A549 (cell line): ENCODE measurements around the gene TRAPPC3. TPM values are rescaled to one million over a fixed set of nuclear protein-coding genes. Genes with fewer than 3 reads are reported as not detected.

Source experiments
- ATAC-seq, 2 experiments: fragments of 200-7000 bp in 1 of 2; fragments of >200 bp in 1 of 2; cut with Nextera tagmentation in 1 of 2; cut with Tn5 transposase in 1 of 2; 3 replicates each; pipeline versions ENCODE4 v1.8.0 to v1.9.1; 2018 to 2020; ENCODE audit warnings: mild to moderate bottlenecking in 1 of 2, moderate library complexity in 1 of 2
- CTCF ChIA-PET: fragments of 300-600 bp; sonication (Branson Sonifier 250); formaldehyde crosslinking; extraction: SDS; loops from one replicate; lab custom pipeline; 2021; ENCODE audit warnings: antibody characterized with exemption, inconsistent platforms; lab: Yijun Ruan, JAX
- POLR2A ChIA-PET: fragments of 350-600 bp; formaldehyde crosslinking; extraction: SDS; loops from one replicate; lab custom pipeline; 2021; ENCODE audit warnings: antibody characterized with exemption, inconsistent platforms; lab: Yijun Ruan, JAX
- DNase-seq, 2 experiments: peaks; one replicate each; pipeline versions ENCODE4 v3.0.0 to v3.0.0-alpha.2; 2011 to 2016; ENCODE audit warnings: low read depth in 1 of 2, low spot score in 1 of 2
- FAIRE-seq: peaks from 2 replicates; lab custom pipeline; 2011; peaks lifted over from hg19 to GRCh38; lab: Jason Lieb, UNC
- H3K27ac ChIP-seq, 2 experiments: fragments of >200 bp; sonication (Bioruptor Twin); formaldehyde crosslinking; 3 replicates each; pipeline ENCODE4 v1.5.1; 2016 to 2017
- H3K4me1 ChIP-seq: fragments of >200 bp; sonication (Bioruptor Twin); formaldehyde crosslinking; 3 replicates; pipeline ENCODE4 v1.6.1; 2016
- H3K4me2 ChIP-seq: fragments of >200 bp; sonication (Bioruptor Twin); formaldehyde crosslinking; 3 replicates; pipeline ENCODE4 v1.6.1; 2016
- H3K4me3 ChIP-seq: fragments of >200 bp; sonication (Bioruptor Twin); formaldehyde crosslinking; 3 replicates; pipeline ENCODE4 v1.5.1; 2016
- H3K9me3 ChIP-seq: fragments of >200 bp; sonication (Bioruptor Twin); formaldehyde crosslinking; 3 replicates; pipeline ENCODE4 v1.6.1; 2016
- BHLHE40 ChIP-seq: IDR thresholded peaks from 2 replicates; pipeline ENCODE4 v1.6.1; 2012; ENCODE audit warnings: low read depth, low read length, inconsistent platforms
- CHD4 ChIP-seq: fragments of 200-600 bp; sonication (generic); IDR thresholded peaks from 2 replicates; pipeline ENCODE4 v1.6.1; 2016; ENCODE audit warnings: antibody characterized with exemption, mild to moderate bottlenecking, borderline replicate concordance
- CTCF ChIP-seq: fragments of >200 bp; sonication (Bioruptor Twin); formaldehyde crosslinking; IDR thresholded peaks from 3 replicates; pipeline ENCODE4 v1.5.1; 2016
- EHF ChIP-seq: fragments of 250-450 bp; sonication (Bioruptor Pico); IDR thresholded peaks from 2 replicates; pipeline ENCODE4 v1.5.0; 2020; ENCODE audit warnings: mild to moderate bottlenecking
- ESRRA ChIP-seq: fragments of 150-350 bp; IDR thresholded peaks from 2 replicates; pipeline ENCODE4 v1.6.1; 2014; ENCODE audit warnings: mild to moderate bottlenecking, low read length, borderline replicate concordance
- FOXS1 ChIP-seq: fragments of 250-450 bp; sonication (Bioruptor Pico); IDR thresholded peaks from 2 replicates; pipeline ENCODE4 v1.5.0; 2020; ENCODE audit warnings: mild to moderate bottlenecking, moderate library complexity
- HOXB13 ChIP-seq: fragments of 250-450 bp; sonication (Bioruptor Pico); IDR thresholded peaks from 2 replicates; pipeline ENCODE4 v1.5.0; 2020; ENCODE audit warnings: low read depth, mild to moderate bottlenecking, moderate library complexity
- RAD21 ChIP-seq, 2 experiments: fragments of >200 bp in 1 of 2; sonication (Bioruptor Twin) in 1 of 2; formaldehyde crosslinking in 1 of 2; IDR thresholded peaks in 1 of 2; conservative IDR thresholded peaks in 1 of 2; 2 replicates in 1 of 2; 3 replicates in 1 of 2; pipeline ENCODE4 v1.6.1; 2012 to 2018; ENCODE audit warnings: inconsistent platforms in 1 of 2
- SMC3 ChIP-seq: fragments of >200 bp; sonication (Bioruptor Twin); formaldehyde crosslinking; IDR thresholded peaks from 3 replicates; pipeline ENCODE4 v1.6.1; 2018; ENCODE audit warnings: inconsistent platforms
- USF2 ChIP-seq: fragments of 450-650 bp; IDR thresholded peaks from 2 replicates; pipeline ENCODE4 v1.6.1; 2014; ENCODE audit warnings: antibody characterized with exemption
- WGBS: methylation state at CpG from one replicate; pipeline ENCODE4 v1.1.6; 2017; ENCODE audit errors: missing lambda C conversion rate; 5-methylcytosine and 5-hydroxymethylcytosine counted together
- polyA plus RNA-seq, 4 experiments: library from polyadenylated mRNA; depleted of rRNA in 3 of 4; stranded (reverse); fragments of >200 nt; fragmentation: RNase III in 1 of 4; extraction: RNeasy Plus Mini Kit Qiagen cat#74134 plus additional on column Dnase treatment in 1 of 4; gene quantifications; 2 replicates in 3 of 4; 3 replicates in 1 of 4; pipeline ENCODE4 v1.2.3, GENCODE V29; 2011 to 2017
- TF ChIP-seq, protein P1 (sequence below): fragments of 150-350 bp; IDR thresholded peaks from 2 replicates; pipeline ENCODE4 v1.6.1; 2014; ENCODE audit warnings: low read depth, mild to moderate bottlenecking, low read length
- TF ChIP-seq, protein P2 (sequence below): fragments of 200-600 bp; sonication (generic); IDR thresholded peaks from 2 replicates; pipeline ENCODE4 v1.6.1; 2016; ENCODE audit warnings: antibody characterized with exemption, mild to moderate bottlenecking, moderate library complexity

Gene TRAPPC3
- polyA plus RNA-seq, 2 of the 4 experiments (the other 2 are of a cell fraction), result 62.2 to 103 TPM

DNA sequence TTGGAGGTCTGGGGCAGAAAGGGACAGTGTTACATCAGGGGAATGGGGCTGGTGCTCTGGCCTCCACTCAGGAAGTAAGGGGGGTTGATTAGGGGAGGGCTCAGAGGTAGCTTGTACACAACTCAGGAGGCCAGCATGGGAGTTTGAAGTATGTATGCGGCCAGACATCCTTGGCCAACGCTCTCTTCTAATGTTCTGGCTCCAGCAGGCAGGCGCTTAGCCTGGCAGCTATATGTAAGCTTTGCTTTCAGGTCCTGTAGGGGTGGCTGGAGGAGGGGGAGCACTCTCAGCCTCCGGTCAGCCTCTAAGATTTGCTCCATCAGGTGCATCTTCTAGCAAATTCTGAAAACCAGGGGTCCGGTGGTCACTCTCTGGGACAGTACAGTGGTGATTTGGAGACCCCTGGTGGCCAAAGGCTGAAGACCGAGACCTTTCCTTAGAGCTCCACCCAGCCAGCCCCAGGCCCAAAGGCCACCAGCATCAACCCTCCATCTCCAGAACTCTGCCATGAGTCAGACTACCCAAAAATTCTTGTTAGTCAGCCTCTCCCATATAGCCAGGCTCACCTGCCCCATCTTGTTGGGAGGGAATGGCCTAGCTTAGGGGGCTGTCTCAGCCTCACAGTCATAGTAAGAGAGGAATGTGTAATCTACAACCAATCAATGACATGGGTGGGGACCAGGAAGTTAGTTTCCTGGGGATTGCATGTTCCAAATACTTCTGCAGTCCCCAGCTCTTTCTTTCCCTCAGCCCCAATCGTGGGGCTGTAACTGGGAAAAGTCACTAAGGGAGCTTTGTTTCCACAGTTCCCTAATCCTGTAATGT is 14.6 kb downstream of the TRAPPC3 start:
- ATAC-seq (peak; percentile 77 to 94), DNase-seq (peak; percentile 34 to 68)

GRCh38 chr1:36134031-36134430 is 15.3 kb downstream of the TRAPPC3 start:
- Histone ChIP-seq H3K9me3 (no peaks in the 10 kb centered on the region), H3K4me2 (no peak overlapping the region), H3K27ac (peak overlapping the region in 1 of 2 experiments; percentile 60; a peak in 1 of 6 replicates), H3K4me3 (no peak overlapping the region), H3K4me1 (peaks cover 6% of the 10 kb centered on the region)
- WGBS, result 80% methylated on average over 4 of the region's 6 CpGs
- ATAC-seq (no peak), FAIRE-seq (no peak), DNase-seq (no peak)
- no peak for TF ChIP-seq CHD4
- ChIA-PET CTCF (interaction anchor here (0.6 to 5.3 kb wide), 19 partner anchors 11 to 1363 kb away, joined by 3 to 147 read pairs (median 4); partner anchors contain the start of gene TRAPPC3), POLR2A (interaction anchor here (0.8 kb wide), 1 partner anchor 18 kb away, joined by 4 read pairs; no protein-coding TSS in a partner anchor)

More for the DNA sequence above, 14.6 kb downstream of the TRAPPC3 start:
- TF ChIP-seq RAD21 (conservative IDR thresholded peaks at IDR 0.05 in 1 of 2, IDR thresholded peaks at IDR 0.05 in 1 of 2) (peak; percentile 53 to 66; a peak in 4 of 5 replicates), HOXB13 (CRISPR knock-in tag) (no peak), CTCF (peak; percentile 58), EHF (no peak), ESRRA (no peak), SMC3 (peak; percentile 57), BHLHE40 (no peak)
- TF ChIP-seq, protein P1, sequence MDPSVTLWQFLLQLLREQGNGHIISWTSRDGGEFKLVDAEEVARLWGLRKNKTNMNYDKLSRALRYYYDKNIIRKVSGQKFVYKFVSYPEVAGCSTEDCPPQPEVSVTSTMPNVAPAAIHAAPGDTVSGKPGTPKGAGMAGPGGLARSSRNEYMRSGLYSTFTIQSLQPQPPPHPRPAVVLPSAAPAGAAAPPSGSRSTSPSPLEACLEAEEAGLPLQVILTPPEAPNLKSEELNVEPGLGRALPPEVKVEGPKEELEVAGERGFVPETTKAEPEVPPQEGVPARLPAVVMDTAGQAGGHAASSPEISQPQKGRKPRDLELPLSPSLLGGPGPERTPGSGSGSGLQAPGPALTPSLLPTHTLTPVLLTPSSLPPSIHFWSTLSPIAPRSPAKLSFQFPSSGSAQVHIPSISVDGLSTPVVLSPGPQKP, result no peak
- TF ChIP-seq, protein P2, sequence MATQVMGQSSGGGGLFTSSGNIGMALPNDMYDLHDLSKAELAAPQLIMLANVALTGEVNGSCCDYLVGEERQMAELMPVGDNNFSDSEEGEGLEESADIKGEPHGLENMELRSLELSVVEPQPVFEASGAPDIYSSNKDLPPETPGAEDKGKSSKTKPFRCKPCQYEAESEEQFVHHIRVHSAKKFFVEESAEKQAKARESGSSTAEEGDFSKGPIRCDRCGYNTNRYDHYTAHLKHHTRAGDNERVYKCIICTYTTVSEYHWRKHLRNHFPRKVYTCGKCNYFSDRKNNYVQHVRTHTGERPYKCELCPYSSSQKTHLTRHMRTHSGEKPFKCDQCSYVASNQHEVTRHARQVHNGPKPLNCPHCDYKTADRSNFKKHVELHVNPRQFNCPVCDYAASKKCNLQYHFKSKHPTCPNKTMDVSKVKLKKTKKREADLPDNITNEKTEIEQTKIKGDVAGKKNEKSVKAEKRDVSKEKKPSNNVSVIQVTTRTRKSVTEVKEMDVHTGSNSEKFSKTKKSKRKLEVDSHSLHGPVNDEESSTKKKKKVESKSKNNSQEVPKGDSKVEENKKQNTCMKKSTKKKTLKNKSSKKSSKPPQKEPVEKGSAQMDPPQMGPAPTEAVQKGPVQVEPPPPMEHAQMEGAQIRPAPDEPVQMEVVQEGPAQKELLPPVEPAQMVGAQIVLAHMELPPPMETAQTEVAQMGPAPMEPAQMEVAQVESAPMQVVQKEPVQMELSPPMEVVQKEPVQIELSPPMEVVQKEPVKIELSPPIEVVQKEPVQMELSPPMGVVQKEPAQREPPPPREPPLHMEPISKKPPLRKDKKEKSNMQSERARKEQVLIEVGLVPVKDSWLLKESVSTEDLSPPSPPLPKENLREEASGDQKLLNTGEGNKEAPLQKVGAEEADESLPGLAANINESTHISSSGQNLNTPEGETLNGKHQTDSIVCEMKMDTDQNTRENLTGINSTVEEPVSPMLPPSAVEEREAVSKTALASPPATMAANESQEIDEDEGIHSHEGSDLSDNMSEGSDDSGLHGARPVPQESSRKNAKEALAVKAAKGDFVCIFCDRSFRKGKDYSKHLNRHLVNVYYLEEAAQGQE, result no peak
- FAIRE-seq, result no peak
- ChIA-PET POLR2A (no interaction called here), CTCF (interaction anchor here (0.6 to 5.3 kb wide), 30 partner anchors 10 to 1363 kb away, joined by 3 to 147 read pairs (median 4); partner anchors contain the start of gene TRAPPC3)
- WGBS, result 64% methylated on average over 7 of the region's 7 CpGs
- H3K27ac ChIP-seq, result no peak overlapping the region
- H3K9me3 ChIP-seq, result no peaks in the 10 kb centered on the region
- peaks cover 6% of the 10 kb centered on the region for H3K4me1 ChIP-seq
- no peak overlapping the region for H3K4me2 ChIP-seq
- H3K4me3 ChIP-seq, result no peak overlapping the region

GRCh38 chr1:36133484-36133883 is 15.8 kb downstream of the TRAPPC3 start:
- DNase-seq (peak; percentile 39 to 47), FAIRE-seq (no peak), ATAC-seq (peak; percentile 51 to 67)
- TF ChIP-seq USF2, result peak; percentile 71
- TF ChIP-seq FOXS1 (CRISPR knock-in tag), result no peak
- WGBS, result 82% methylated on average over 3 of the region's 3 CpGs
- Histone ChIP-seq H3K9me3 (no peaks in the 10 kb centered on the region), H3K27ac (peak overlapping the region in 1 of 2 experiments; percentile 60; a peak in 1 of 6 replicates), H3K4me2 (0 out of 3 replicates have a peak overlapping the region, but pooled peaks have one; percentile 17), H3K4me1 (peaks cover 6% of the 10 kb centered on the region), H3K4me3 (no peak overlapping the region)
- CTCF ChIA-PET, result interaction anchor here (1.2 to 5.3 kb wide), 11 partner anchors 11 to 290 kb away, joined by 3 to 147 read pairs (median 7); partner anchors contain the start of gene TRAPPC3
- POLR2A ChIA-PET, result interaction anchor here (0.8 kb wide), 1 partner anchor 17 kb away, joined by 4 read pairs; no protein-coding TSS in a partner anchor
